Measurements from ENCODE around the gene ZNF665. TPM values are rescaled to one million over a fixed set of nuclear protein-coding genes. Genes with fewer than 3 reads are reported as not detected.
"Not testable (repeated sequence)": the region's sequence is repeated elsewhere in the genome, so short reads cannot be mapped to it uniquely, and the experiment has no call there.

Gene ZNF665
- total RNA-seq, 4 donors from 2014 or later: 2.9 to 3.8 (median 3.3) TPM

DNA sequence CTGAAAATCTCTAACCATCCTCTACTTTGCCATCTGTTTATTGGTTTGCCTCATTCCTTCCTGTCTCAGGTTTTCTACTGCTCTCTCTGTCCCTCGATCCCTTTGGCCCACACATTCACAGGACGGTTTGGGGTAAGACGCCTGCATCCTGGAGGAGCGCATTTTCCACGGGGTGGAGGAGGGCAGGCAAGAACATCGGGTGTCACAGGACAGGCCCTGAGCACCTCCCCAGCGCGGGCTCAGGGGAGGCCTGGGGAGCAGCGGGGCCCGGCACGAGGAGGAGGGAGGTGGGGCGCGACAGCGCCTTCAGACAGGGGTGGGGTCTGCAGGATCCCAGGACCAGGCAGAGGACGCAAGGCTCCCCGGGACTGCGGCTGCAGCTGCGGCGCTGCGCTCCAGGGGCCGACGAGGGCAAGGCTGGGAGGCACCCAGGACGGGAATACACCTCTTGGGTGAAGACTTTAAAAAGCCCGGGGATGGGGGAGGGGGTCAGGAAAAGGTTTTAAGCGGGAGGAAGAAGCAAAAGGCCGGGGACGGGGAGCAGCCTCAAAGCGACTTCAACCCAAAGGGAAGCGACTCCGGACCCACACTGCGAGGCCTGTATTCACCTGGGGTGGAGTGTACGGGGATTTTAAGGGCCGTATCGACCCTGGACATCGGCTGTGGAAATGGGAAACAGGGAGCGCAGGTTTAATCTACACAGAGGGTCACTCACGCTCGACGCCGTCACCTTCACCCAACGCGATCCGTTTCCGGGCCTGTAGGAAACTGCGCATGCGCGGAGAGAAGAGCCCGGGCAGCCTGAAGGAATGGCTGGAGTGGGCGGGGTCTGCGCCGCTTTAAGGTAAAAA lies 60.8 kb downstream of the ZNF665 start, which contains the start of gene ZNF415:
Gene ZNF415, minus strand, starts transcription at position 770 of the 851 bp plus-strand sequence. CDS start 10,234 bp downstream, outside the sequence.
- Histone ChIP-seq H3K9me3 (peaks cover 0 to 3% (median 0%) of the 10 kb centered on the region in 4 donors), H3K4me3 (peak within 1 kb of the TSS; percentile 64 to 79 (median 74)), H3K36me3 (no peaks in the 10 kb centered on the region), H3K4me1 (peaks cover 10 to 24% (median 21%) of the 10 kb centered on the region in 4 donors), H3K27ac (replicated peaks in 1 of 4) (peak within 1 kb of the TSS; percentile 76 to 84 (median 82)), H3K27me3 (no peaks in the 10 kb centered on the region)
- peak; percentile 75 to 83 for TF ChIP-seq POLR2AphosphoS5 (IDR thresholded peaks at IDR 0.05)
- TF ChIP-seq, protein P1, sequence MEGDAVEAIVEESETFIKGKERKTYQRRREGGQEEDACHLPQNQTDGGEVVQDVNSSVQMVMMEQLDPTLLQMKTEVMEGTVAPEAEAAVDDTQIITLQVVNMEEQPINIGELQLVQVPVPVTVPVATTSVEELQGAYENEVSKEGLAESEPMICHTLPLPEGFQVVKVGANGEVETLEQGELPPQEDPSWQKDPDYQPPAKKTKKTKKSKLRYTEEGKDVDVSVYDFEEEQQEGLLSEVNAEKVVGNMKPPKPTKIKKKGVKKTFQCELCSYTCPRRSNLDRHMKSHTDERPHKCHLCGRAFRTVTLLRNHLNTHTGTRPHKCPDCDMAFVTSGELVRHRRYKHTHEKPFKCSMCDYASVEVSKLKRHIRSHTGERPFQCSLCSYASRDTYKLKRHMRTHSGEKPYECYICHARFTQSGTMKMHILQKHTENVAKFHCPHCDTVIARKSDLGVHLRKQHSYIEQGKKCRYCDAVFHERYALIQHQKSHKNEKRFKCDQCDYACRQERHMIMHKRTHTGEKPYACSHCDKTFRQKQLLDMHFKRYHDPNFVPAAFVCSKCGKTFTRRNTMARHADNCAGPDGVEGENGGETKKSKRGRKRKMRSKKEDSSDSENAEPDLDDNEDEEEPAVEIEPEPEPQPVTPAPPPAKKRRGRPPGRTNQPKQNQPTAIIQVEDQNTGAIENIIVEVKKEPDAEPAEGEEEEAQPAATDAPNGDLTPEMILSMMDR (IDR thresholded peaks at IDR 0.05): no peak
- under 1% methylated on average over 45 of the region's 51 CpGs for WGBS
- intact Hi-C loops (cut with DNase I): no loop called here
- no peak for DNase-seq (ENCODE audit: extremely low spot score)

DNA sequence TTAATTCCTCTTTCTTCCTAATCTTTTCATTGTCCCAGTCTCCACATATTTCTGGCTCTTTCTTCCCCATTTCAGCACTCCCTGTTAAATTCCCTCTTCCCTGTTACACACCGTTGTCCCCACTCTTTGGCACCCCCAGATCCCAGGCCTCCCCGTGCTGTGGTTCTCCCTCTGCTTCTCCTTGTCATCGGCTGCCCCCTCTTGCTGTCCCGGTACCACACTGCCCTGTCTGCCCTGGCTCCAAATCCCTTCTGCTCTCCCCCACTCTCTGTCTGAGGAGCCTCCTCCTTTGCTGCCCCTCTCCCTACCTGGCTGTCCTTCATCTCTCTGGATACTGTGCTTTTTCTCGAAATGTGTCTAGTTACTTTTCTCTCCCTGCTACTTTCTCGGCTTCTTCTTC lies 61.4 kb downstream of the ZNF665 start:
- H3K27me3 ChIP-seq: no peaks in the 10 kb centered on the region
- DNase-seq (ENCODE audit: extremely low spot score): no peak
- 36% methylated on average over 6 of the region's 6 CpGs for WGBS
- H3K9me3 ChIP-seq: no peaks in the 10 kb centered on the region
- intact Hi-C loops (cut with DNase I): no loop called here
- peak overlapping the region; percentile 64 to 79 (median 74) for H3K4me3 ChIP-seq
- H3K36me3 ChIP-seq: no peaks in the 10 kb centered on the region
- TF ChIP-seq POLR2A (IDR thresholded peaks at IDR 0.05; ENCODE audit: low read depth) (no peak), POLR2AphosphoS5 (IDR thresholded peaks at IDR 0.05) (no peak), EP300 (IDR thresholded peaks at IDR 0.05) (no peak)
- TF ChIP-seq, protein P1 (IDR thresholded peaks at IDR 0.05): no peak
- peak overlapping the region in 3 of 4 donors; percentile 76 to 84 (median 80) for H3K27ac ChIP-seq (replicated peaks in 1 of 4)
- H3K4me1 ChIP-seq: peaks cover 10 to 24% (median 21%) of the 10 kb centered on the region in 4 donors

DNA sequence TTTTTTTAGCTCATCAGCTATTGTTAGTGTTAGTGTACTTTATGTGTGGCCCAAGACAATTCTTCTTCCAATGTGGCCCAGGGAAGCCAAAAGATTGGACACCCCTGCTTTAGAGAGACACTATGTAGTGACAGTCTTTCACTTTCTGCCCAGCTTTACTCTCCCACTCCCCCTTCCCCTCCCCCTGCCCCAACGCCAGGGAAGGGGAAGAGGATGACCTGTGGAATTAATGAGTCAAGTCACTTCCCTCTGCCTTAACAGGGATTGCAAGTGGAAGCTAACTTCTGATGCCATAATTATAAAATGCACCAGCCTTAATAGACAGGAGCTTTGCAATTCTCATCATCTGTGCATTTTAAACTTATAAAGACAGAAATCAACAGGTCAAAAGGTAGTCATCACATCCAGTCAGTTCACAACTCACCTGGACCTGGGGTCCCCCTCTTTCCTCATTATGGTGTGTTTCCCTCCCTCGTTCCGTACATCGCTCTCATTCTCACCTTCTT lies 62.0 kb downstream of the ZNF665 start:
- H3K4me1 ChIP-seq: peaks cover 10 to 24% (median 21%) of the 10 kb centered on the region in 4 donors
- no peaks in the 10 kb centered on the region for H3K27me3 ChIP-seq
- H3K9me3 ChIP-seq: no peaks in the 10 kb centered on the region
- H3K36me3 ChIP-seq: no peaks in the 10 kb centered on the region
- DNase-seq (ENCODE audit: extremely low spot score): no peak
- intact Hi-C loops (cut with DNase I): no loop called here
- 81% methylated on average over 4 of the region's 4 CpGs for WGBS
- no peak overlapping the region for H3K27ac ChIP-seq (replicated peaks in 1 of 4)
- TF ChIP-seq POLR2AphosphoS5 (IDR thresholded peaks at IDR 0.05) (no peak), POLR2A (IDR thresholded peaks at IDR 0.05; ENCODE audit: low read depth) (no peak), EP300 (IDR thresholded peaks at IDR 0.05) (no peak)
- TF ChIP-seq, protein P1 (IDR thresholded peaks at IDR 0.05): no peak
- H3K4me3 ChIP-seq: peak overlapping the region in 1 of 4 donors; percentile 64

GRCh38 chr19:53130506-53130905 lies 62.7 kb downstream of the ZNF665 start:
- Histone ChIP-seq H3K9me3 (no peaks in the 10 kb centered on the region), H3K4me1 (peaks cover 10 to 24% (median 21%) of the 10 kb centered on the region in 4 donors), H3K36me3 (no peaks in the 10 kb centered on the region), H3K27me3 (no peaks in the 10 kb centered on the region), H3K27ac (replicated peaks in 1 of 4) (no peak overlapping the region), H3K4me3 (no peak overlapping the region)
- TF ChIP-seq, protein P1 (IDR thresholded peaks at IDR 0.05): no peak
- TF ChIP-seq POLR2A (IDR thresholded peaks at IDR 0.05; ENCODE audit: low read depth) (no peak), POLR2AphosphoS5 (IDR thresholded peaks at IDR 0.05) (no peak), EP300 (IDR thresholded peaks at IDR 0.05) (no peak)
- 86% methylated on average over 7 of the region's 7 CpGs for WGBS
- DNase-seq (ENCODE audit: extremely low spot score): no peak
- intact Hi-C loops (cut with DNase I): no loop called here

- DNase-seq (ENCODE audit: extremely low spot score); H3K27me3 ChIP-seq; intact Hi-C loops (cut with DNase I); H3K27ac ChIP-seq (replicated peaks in 1 of 4); H3K9me3 ChIP-seq; H3K4me3 ChIP-seq: not testable (repeated sequence)
- WGBS: 81% methylated on average over 9 of the region's 15 CpGs
- H3K4me1 ChIP-seq: peaks cover 9 to 16% (median 13%) of the 10 kb centered on the region in 4 donors
- H3K36me3 ChIP-seq: peaks cover 0 to 18% (median 7%) of the 10 kb centered on the region in 4 donors
Observed at GRCh38 chr19:53126733-53127526, 66.2 kb downstream of the ZNF665 start.
